GM21360 (cell line): ENCODE data around the gene IL15.
"Not testable (repeated sequence)": the region's sequence is repeated elsewhere in the genome, so short reads cannot be mapped to it uniquely, and the experiment has no call there.

ENCODE experiments used
- ATAC-seq: cut with Tn5 transposase; IDR thresholded peaks from one replicate; pipeline ENCODE4 v1.9.1; 2021; ENCODE audit warnings: mild to moderate bottlenecking, moderate library complexity; ENCODE audit not compliant: unreplicated experiment

IL15 gene

DNA sequence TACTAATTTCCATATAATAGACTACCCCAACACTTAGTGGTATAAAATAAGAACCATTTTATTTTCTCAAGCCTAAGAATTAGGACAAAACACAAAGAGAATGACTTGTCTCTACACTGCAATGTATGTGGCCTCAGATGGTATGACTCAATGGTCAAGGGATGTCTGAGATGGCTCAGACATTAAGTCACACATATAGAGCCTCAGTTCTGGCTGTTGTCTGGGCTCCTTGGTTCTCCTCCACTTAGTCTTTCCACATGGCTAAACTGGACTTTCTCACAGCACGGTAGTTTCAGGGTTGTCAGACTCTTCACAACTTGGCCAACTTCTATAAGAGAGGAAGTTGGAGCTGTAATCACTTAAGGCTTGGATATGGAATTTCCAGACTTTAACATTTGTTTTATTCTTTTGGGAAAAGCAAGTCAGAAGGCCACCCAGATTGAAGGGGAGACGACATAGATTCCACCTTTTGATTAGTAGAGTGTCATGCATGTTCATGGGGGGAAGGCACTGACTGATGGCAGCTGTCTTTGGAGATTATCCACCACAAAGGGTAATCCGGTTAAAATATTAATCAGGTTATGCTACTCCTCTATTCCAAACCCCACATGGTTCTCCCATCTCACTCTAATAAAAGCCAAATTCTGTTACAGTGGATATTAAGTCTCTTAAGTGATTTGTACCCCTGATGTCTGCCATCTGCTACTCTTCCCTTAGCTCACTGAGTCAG, 9.4 kb downstream of the IL15 start:
- no peak for ATAC-seq

DNA sequence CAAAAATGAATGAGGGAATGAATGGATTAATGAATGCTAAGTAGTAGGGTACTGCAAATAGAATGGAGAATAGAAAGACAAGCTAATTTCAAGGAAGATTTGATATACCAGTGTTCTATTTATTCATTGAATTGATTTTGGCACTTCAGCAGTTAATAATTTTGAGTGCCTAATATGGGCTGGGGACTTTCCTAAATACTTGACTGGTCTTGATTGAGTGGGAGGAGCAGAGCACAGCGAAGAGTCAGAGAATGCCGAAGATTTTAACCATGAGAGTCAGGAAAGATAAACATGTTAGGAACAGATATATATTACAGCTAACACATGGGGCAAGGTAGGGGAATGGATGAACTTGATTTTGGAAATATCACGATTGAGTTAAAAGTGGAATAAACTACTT, 10.6 kb downstream of the IL15 start:
- ATAC-seq: no peak

DNA sequence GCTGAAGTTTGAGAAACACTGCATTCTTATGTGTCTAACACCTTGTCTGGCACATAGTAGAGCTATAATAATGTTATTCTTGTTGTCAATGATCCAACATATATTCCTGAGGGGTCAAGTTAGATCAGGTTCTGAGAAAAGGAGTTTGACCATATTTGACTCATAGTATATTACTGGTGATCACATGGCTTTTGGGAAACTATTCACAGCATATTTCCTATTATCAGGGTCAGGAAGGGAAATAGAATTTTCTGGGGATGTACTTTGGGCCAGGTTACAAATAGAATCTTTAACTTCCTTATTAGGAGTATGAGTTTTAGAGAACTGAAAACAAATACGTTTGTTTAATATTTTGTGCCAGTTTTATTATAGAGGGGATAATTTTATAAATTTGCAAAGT, 11.6 kb downstream of the IL15 start:
- no peak for ATAC-seq

DNA sequence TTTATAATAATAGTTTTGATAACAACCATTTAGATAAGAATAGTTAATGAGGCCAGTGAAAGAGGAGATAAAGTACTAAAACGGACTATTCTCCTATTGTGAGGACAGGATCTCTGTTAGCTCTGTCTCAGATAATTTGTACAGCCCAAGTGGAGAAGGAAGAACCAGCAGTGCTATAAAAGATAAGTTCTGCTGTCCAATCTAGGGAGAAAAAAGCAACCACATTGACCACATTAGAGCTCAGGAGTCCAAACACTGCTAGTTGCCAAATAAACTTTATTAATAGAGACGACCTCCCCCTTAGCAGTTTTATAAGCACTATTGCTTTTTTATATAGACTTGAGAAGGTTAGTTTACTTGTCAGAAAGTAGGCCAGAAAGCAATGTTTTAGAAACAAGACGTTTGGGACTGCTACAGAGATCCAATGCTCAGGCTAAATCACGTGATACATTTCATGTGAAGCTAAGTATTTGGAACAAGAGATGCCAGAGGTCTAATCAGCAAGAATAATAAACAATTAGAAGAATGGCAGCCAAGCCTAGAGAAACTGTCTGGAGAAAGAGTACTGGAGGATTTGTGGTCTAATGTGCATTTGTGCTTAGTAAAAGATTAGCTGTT, 15.9 kb downstream of the IL15 start:
- ATAC-seq: no peak

DNA sequence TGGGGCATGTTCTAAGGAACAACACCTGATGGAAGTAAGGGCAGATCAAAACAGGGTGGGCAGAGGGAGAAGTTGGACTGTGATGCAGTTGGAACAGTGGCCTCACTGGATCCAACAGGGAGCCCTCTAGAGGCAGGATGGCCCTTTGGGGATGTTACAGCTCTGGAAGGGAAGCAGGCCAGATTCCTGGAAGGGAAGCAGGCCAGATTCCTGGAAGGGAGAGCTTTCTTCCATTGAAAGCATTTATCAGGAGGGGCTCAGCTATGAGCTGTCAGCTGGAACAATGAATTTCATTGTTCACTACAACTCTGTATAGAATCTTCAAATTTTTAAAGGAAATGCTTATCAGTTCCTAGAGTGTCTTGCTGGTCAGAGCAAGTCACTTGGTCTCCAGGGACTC, 17.7 kb downstream of the IL15 start:
- no peak for ATAC-seq

DNA sequence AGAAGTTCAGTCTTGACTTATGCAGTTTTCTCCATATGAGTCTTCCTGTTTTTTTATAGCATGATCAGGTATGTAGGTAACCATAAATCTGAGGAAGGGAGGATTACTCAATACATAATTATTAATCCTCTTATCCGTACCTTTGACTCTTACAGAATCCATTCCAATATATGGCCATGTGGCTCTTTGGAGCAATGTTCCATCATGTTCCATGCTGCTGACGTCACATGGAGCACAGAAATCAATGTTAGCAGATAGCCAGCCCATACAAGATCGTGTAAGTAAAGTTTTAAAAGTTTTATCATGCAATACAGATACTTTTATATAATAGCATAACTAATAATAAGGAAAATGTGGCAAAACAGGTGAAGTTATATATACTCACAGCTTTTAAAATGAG, 19.6 kb downstream of the IL15 start:
- ATAC-seq: no peak

DNA sequence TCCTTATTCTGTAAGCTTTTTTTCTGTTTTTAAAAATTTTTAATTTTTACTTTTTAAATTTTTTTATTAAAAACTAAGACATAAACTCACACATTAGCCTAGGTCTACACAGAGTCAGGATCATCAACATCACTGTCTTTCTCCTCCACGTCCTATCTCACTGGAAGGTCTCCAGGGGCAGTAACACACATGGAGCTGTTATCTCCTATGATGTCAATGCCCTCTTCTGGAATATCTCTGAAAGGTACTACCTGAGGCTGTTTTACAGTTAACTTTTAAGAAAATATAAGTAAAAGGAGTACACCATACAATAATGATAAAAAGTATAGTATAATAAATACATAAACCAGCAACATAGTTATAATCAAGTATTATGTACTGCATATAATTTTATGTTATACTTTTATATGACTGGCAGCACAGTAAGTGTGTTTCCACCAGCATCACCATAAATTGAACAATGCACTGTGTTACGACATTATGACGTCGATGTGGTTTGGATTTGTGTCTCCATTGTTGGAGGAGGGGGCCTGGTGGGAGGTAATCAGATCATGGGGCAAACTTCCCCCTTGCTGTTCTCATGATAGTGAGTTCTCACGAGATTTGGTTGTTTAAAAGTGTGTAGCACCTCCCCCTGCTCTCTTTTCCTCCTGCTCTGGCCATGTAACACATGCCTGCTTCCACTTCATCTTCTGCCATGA, 21.3 kb downstream of the IL15 start:
- no peak for ATAC-seq

DNA sequence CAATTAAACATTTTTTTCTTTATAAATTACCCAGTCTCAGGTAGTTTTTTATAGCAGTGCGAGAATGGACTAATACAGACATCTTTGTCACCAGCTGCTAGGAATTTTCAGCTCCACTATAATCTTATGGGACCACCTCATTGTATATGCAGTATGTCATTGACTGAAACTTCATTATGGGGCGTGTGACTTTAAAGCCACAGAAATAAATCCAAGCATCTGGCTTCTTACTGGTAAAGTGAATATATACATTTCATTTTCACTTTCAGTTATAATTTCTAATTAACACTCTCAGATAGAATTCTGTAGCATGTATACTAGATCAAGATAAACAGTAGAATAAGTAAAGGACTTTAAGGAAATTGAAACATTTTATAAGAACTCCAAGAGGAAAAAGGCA, 21.9 kb downstream of the IL15 start:
- peak; percentile 58 for ATAC-seq

DNA sequence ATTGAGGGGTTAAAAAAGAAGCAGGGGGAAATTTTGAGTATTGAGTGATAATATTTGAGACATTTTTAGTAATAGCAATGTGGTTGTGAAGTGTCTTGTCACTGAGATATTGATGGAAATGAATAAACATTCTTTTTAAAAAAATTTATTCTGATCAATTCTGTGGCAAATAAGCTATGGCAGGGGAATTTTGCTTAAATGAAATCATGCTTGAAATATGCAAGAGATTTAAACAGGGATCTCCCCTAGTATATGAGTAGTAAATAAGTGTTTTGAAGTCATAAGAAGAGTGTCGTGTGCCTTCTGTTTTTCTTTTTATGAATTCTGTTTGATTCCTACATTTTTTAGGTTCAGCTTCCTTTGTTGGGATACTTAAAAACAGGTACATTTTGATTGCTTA, 23.2 kb downstream of the IL15 start:
- no peak for ATAC-seq

DNA sequence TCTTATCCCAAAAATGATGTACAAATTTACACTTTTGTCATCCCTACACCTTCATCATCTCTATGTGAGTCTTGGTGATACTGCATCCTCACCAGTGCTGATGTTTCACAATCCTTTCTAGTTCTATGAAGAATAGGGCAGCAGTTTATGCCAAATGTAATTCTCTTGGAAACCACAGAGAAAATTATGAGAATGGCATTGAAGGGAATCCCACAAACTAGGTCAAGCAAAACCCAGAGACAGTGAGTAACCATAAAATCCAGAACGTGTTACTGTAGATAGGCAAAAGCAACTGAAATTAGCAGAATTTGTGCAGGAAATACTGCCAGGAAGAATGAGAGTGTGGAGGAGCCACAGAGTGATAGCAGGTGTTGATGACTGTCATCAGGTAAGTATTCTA, 24.5 kb downstream of the IL15 start:
- no peak for ATAC-seq

DNA sequence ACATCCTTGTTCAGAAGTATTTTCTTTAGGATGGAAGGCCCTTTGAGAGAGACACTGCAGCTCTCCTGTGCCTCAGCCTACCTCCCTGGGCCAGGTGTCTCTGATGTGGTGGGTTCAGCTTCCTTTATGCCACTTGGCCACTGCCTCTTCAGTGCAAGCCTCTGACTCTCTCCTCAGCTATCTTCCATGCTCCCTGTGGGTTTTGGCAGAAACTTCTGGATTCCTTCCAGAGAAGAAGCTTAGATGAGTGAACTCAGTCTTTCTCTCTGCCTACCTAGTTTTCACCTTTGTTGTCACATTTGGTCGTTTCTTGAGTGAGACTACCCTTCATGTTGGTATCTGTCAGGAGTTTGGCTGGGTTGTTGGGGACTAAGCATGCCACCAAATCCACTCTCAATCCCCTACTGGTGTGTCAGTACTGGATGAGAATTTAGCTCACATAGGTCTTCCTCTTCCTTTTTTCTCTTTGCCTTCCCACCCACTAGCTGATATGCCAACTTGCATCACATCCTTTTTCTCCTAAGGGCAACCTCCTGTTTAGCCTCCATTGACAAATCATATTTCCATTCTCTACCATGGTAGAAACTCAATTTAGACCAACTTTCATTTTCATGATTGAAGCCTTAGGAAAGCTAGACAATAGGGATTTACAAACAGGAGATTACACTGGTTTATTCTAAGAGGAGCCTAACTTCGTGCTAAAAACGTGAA, 32.0 kb downstream of the IL15 start:
- no peak for ATAC-seq

DNA sequence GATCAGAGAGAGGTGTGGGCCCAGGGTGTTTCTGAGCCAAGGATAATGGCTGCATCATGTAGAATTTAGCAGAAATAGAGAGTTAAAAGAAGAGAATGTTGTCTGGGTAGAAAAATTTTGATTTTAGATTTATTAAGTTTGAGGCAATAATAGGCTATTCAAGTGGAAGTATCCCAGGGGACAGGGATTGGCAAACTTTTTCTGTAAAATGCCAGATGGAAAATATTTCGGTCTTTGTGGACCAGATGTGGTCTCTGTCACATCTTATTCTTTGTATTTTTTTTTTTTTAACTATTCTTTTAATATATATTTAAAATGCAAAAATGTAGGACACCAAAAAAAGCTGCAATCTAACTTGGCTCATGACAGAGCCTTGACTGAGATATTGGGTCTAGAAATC, 33.1 kb downstream of the IL15 start:
- ATAC-seq: no peak

DNA sequence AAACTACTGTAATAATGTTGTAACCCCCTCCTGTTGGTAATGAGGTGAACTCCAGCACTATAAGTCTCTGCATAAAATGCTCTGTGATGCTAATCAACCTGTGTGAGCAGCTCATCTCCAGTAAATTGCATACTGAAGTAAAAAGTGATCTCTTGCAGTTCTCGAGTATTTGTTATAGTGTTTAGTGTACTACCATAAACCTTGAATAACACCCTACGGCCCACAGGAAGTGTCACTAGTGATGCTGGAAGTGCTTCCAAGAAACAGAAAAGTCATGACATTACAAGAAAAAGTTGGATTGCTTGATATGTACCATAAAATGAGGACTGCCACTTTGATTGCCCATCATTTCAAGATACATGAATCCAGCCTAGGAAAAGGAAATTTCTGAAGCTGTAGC, 39.0 kb downstream of the IL15 start:
- ATAC-seq: no peak

DNA sequence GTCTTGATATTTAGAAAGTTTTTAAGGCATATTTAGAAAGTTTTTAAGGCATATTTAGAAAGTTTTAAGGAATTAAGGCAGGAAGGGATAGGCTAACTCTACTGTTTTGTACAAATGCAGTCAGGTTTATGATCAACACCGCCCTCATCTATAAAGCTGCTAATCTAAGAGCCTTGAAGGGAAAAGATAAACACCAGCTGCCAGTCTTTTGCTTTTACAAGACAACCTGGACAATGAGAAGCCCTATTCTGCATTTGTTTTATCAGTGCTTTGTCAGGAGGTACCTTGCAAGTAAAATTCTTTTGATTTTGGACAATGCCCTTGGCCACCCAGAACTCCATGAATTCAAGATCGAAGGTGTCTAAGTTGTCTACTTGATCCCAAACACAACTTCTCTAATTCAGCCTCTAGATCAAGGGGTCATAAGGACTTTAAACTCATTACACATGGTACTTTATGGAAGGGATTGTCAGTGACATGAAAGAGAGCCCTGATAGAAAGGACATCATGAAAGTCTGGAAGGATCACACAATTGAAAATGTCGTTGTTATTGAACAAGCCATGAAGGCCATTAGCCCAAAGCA, 39.8 kb downstream of the IL15 start:
- no peak for ATAC-seq

DNA sequence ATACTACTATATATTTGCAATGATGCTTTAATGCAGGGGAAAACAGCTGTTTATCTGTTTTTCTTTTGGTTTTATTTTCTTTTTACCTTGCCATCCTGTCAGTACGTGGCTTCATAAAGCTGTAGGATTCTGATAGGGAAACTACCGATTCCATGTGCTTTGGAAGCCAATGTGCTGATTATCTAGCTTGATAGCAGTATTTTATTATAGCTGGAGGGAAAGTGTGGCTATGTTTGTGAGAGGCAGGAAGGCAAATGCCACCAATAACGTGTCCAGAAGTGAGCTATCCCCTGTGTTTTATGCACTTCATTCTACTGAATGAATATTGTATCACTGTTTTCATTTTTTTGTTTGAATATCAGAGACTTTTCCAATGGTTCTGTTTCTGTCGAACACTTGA, 43.7 kb downstream of the IL15 start:
- no peak for ATAC-seq

DNA sequence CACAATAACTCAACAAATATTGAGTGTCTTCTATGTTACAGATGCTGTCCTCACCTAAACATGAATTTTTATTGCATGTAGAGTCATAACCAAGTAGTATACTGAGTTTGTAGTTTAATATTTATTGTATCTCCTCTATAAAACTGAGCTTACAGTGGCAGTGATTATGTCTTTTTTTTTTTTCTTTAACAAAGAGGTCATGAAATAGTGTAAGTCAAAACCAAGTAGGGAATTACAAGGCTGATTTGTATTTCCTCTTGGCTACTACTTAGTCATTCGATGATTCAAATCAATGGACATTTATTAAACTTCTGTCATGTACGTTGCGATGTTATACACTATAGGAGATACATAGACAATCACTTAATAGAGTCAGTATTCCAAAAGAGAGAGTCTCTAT, 48.4 kb downstream of the IL15 start:
- ATAC-seq: no peak

DNA sequence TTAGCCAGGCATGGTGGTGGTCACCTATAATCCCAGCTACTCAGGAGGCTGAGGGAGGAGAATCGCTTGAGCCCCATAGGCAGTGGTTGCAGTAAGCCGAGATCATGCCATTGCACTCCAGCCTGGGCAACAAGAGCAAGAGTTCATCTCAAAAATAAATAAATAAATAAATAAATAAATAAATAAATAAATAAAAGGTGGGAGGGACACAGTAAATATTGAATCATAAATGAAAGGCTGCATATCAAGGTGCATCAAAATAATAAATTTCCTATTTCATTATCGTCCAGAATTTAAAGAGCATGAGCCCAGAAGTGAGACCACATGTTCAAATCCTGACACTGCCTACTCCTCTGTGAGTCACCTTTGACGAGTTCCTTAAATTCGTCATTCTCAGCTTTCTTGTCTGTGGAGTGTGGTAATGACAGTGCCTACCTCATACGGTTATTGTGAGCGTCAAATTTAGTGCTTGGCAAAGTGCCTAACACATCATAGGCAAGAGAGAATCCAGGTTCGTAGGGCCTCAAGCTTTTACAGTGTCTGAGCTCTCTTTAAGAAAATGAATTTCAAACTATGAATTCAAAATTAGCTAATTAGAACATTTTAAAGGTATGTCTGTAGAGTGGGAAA, 49.9 kb downstream of the IL15 start:
- no peak for ATAC-seq

DNA sequence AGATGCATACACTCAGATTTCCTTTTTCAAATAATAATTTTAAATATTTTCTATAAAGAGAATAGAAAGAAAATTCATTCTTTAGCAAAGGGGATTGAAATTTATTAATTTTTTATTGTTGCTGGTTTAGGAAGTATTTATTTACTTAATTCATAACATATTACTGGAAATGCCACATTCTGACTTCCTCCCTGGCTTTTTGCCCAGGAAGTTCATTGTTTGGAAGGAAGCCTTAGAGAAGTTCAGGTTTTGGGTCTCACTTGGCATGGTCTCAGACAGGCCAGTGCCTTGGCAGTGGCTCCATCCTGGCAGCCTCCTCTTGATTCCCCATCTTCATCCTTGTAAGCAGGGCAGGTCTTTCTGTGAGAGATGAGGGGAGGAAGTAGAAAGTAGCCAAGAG, 50.5 kb downstream of the IL15 start:
- ATAC-seq: no peak

DNA sequence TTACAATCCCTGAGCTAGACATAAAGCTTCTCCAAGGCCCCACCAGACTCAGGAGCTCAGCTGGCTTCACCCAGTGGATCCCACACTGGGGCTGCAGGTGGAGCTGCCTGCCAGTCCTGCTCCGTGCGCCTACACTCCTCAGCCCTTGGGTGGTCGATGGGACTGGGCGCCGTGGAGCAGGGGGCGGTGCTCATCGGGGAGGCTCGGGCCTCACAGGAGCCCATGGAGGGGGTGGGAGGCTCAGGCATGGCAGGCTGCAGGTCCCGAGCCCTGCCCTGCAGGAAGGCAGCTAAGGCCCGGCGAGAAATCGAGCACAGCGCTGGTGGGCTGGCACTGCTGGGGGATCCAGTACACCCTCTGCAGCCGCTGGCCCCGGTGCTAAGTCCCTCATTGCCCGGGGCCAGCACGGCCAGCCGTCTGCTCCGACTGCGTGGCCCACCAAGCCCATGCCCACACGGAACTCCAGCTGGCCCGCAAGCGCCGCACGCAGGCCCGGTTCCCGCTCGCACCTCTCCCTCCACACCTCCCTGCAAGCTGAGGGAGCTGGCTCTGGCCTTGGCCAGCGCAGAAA, 53.4 kb downstream of the IL15 start:
- not testable (repeated sequence) for ATAC-seq

DNA sequence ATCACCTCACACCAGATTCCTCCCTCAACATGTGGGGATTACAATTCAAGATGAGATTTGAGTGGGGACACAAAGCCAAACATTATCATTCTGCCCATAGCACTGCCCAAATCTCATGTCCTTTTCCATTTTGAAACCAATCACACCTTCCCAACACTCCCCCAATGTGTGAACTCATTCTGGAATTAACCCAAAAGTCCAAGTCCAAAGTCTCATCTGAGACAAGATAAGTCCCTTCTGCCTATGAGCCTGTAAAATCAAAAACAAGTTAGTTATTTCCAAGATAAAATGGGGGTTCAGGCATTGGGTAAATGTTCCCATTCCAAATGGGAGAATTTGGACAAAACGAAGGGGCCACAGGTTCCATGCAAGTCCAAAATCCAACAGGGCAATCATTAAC, 54.9 kb downstream of the IL15 start:
- ATAC-seq: not testable (repeated sequence)

DNA sequence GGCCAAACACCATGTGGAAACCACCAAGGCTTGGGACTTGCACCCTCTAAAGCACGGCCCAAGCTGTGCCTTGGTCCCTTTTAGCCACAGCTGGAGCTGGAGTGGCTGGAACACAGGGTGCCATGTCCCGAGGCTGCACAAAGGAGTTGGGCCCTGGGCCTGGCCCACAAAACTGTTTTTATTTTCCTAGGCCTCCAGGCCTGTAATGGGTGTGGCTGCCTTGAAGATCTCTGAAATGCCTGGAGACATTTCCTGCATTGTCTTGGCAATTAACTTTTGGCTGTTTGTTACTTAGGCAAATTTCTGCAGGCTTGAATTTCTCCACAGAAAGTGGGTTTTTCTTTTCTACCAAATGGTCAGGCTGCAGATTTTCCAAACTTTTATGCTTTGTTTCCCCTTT, 55.7 kb downstream of the IL15 start:
- ATAC-seq: no peak
